K562 (cell line): Measurements from ENCODE around the gene C1QTNF3.

Experiments used
- NR1H2 ChIP-seq: sonication (generic); formaldehyde crosslinking; IDR thresholded peaks from 2 replicates; pipeline ENCODE4 v1.4.0; 2020; ENCODE audit warnings: mild to moderate bottlenecking, missing genetic modification reagents
- ZNF133 ChIP-seq: fragments of 250-450 bp; sonication (Bioruptor Pico); IDR thresholded peaks from 2 replicates; pipeline ENCODE4 v1.4.0; 2020; ENCODE audit warnings: mild to moderate bottlenecking
- TF ChIP-seq, protein P1 (sequence below), 3 experiments: IDR thresholded peaks in 2 of 3; conservative IDR thresholded peaks in 1 of 3; 2 replicates each; pipeline ENCODE4 v1.5.1; 2011 to 2012; ENCODE audit warnings: low read length in 3 of 3, mild to moderate bottlenecking in 3 of 3, control low read depth in 2 of 3, improper control_type of control experiment in 1 of 3, inconsistent platforms in 1 of 3, low read depth in 1 of 3, mixed read lengths in 1 of 3, moderate library complexity in 1 of 3; ENCODE audit not compliant: insufficient read depth in 2 of 3

DNA sequence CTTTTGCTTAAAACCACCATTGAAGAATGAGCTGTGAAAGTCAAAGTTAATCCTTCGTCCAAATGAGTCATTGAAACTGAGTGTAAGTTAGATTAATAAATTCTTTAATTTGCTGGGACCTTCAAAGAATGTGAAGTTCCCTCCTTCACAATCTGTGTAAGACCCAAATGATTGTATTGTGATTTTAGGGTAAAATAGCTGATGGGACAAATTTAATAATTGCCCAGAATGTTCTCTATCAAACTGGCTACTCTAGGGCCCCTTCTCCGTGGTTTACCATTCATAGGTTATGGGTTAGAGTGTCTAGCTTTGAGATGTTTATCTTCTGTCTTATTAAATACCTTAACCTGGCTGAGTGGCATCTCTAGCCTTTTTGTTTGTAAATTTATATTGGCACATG is 11.9 kb downstream of the C1QTNF3 start:
- TF ChIP-seq ZNF133 (CRISPR knock-in tag) (no peak), NR1H2 (CRISPR knock-in tag) (no peak)
- TF ChIP-seq, protein P1, sequence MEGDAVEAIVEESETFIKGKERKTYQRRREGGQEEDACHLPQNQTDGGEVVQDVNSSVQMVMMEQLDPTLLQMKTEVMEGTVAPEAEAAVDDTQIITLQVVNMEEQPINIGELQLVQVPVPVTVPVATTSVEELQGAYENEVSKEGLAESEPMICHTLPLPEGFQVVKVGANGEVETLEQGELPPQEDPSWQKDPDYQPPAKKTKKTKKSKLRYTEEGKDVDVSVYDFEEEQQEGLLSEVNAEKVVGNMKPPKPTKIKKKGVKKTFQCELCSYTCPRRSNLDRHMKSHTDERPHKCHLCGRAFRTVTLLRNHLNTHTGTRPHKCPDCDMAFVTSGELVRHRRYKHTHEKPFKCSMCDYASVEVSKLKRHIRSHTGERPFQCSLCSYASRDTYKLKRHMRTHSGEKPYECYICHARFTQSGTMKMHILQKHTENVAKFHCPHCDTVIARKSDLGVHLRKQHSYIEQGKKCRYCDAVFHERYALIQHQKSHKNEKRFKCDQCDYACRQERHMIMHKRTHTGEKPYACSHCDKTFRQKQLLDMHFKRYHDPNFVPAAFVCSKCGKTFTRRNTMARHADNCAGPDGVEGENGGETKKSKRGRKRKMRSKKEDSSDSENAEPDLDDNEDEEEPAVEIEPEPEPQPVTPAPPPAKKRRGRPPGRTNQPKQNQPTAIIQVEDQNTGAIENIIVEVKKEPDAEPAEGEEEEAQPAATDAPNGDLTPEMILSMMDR (IDR thresholded peaks at IDR 0.05 in 2 of 3, conservative IDR thresholded peaks at IDR 0.05 in 1 of 3; ENCODE audit: insufficient read depth in 2 of 3, low read depth in 1 of 3, low read length in 3 of 3): no peak
